ENCODE results near the gene NPTX2. TPM values are rescaled to one million over a fixed set of nuclear protein-coding genes. Genes with fewer than 3 reads are reported as not detected.

NPTX2 gene
- polyA plus RNA-seq, 1 donor from 2014 or later: 0.98 TPM

- Histone ChIP-seq H2AFZ (ENCODE audit: low read depth, low read length) (no peak overlapping the region), H3K9me3 (ENCODE audit: low read length) (no peaks in the 10 kb centered on the region), H3K9me2 (ENCODE audit: insufficient read depth, low read length) (no peaks in the 10 kb centered on the region), H4K20me1 (ENCODE audit: insufficient read depth) (no peaks in the 10 kb centered on the region), H3K4me3 (ENCODE audit: low read length) (no peak overlapping the region), H3K27me3 (ENCODE audit: insufficient read depth, low read depth, low read length) (no peaks in the 10 kb centered on the region), H3K36me3 (ENCODE audit: insufficient read depth, low read length) (no peaks in the 10 kb centered on the region), H3K9ac (ENCODE audit: low read length) (no peak overlapping the region), H3K79me2 (replicated peaks; ENCODE audit: insufficient read depth, low read length) (no peaks in the 10 kb centered on the region), H3K4me2 (ENCODE audit: low read length) (no peak overlapping the region), H3F3A (ENCODE audit: insufficient read depth, low read length, poor library complexity, severe bottlenecking) (no peaks in the 10 kb centered on the region), H3K27ac (ENCODE audit: low read length) (no peak overlapping the region)
- TF ChIP-seq, protein P1, sequence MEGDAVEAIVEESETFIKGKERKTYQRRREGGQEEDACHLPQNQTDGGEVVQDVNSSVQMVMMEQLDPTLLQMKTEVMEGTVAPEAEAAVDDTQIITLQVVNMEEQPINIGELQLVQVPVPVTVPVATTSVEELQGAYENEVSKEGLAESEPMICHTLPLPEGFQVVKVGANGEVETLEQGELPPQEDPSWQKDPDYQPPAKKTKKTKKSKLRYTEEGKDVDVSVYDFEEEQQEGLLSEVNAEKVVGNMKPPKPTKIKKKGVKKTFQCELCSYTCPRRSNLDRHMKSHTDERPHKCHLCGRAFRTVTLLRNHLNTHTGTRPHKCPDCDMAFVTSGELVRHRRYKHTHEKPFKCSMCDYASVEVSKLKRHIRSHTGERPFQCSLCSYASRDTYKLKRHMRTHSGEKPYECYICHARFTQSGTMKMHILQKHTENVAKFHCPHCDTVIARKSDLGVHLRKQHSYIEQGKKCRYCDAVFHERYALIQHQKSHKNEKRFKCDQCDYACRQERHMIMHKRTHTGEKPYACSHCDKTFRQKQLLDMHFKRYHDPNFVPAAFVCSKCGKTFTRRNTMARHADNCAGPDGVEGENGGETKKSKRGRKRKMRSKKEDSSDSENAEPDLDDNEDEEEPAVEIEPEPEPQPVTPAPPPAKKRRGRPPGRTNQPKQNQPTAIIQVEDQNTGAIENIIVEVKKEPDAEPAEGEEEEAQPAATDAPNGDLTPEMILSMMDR (IDR thresholded peaks at IDR 0.05; ENCODE audit: poor library complexity, severe bottlenecking): no peak
- TF ChIP-seq RAD21 (conservative IDR thresholded peaks at IDR 0.05): no peak
These were observed 23.3 kb downstream of the NPTX2 start for GRCh38 chr7:98640375-98640774.

- H3K9me2 ChIP-seq (ENCODE audit: insufficient read depth, low read length): no peaks in the 10 kb centered on the region
- no peak for TF ChIP-seq POLR2AphosphoS5 (IDR thresholded peaks at IDR 0.05)
- TF ChIP-seq EP300 (conservative IDR thresholded peaks at IDR 0.05; ENCODE audit: poor library complexity, severe bottlenecking): no peak
- no peak for TF ChIP-seq SMC3 (conservative IDR thresholded peaks at IDR 0.05; ENCODE audit: poor library complexity)
- TF ChIP-seq TAF1 (IDR thresholded peaks at IDR 0.05; ENCODE audit: low read depth): no peak
- TF ChIP-seq EZH2 (IDR thresholded peaks at IDR 0.05; ENCODE audit: borderline replicate concordance, insufficient read depth, low read length, poor library complexity, severe bottlenecking): no peak
- no peak for TF ChIP-seq MXI1 (conservative IDR thresholded peaks at IDR 0.05; ENCODE audit: poor library complexity, severe bottlenecking)
- TF ChIP-seq, protein P1 (IDR thresholded peaks at IDR 0.05; ENCODE audit: poor library complexity, severe bottlenecking): no peak
- TF ChIP-seq, protein P2, sequence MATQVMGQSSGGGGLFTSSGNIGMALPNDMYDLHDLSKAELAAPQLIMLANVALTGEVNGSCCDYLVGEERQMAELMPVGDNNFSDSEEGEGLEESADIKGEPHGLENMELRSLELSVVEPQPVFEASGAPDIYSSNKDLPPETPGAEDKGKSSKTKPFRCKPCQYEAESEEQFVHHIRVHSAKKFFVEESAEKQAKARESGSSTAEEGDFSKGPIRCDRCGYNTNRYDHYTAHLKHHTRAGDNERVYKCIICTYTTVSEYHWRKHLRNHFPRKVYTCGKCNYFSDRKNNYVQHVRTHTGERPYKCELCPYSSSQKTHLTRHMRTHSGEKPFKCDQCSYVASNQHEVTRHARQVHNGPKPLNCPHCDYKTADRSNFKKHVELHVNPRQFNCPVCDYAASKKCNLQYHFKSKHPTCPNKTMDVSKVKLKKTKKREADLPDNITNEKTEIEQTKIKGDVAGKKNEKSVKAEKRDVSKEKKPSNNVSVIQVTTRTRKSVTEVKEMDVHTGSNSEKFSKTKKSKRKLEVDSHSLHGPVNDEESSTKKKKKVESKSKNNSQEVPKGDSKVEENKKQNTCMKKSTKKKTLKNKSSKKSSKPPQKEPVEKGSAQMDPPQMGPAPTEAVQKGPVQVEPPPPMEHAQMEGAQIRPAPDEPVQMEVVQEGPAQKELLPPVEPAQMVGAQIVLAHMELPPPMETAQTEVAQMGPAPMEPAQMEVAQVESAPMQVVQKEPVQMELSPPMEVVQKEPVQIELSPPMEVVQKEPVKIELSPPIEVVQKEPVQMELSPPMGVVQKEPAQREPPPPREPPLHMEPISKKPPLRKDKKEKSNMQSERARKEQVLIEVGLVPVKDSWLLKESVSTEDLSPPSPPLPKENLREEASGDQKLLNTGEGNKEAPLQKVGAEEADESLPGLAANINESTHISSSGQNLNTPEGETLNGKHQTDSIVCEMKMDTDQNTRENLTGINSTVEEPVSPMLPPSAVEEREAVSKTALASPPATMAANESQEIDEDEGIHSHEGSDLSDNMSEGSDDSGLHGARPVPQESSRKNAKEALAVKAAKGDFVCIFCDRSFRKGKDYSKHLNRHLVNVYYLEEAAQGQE (IDR thresholded peaks at IDR 0.05; ENCODE audit: borderline replicate concordance): no peak
- TF ChIP-seq RAD21 (conservative IDR thresholded peaks at IDR 0.05): no peak
- H3K4me2 ChIP-seq (ENCODE audit: low read length): no peak overlapping the region
- H3F3A ChIP-seq (ENCODE audit: insufficient read depth, low read length, poor library complexity, severe bottlenecking): no peaks in the 10 kb centered on the region
- no peak overlapping the region for H3K27ac ChIP-seq (ENCODE audit: low read length)
- no peaks in the 10 kb centered on the region for H3K36me3 ChIP-seq (ENCODE audit: insufficient read depth, low read length)
- no peaks in the 10 kb centered on the region for H4K20me1 ChIP-seq (ENCODE audit: insufficient read depth)
- no peaks in the 10 kb centered on the region for H3K9me3 ChIP-seq (ENCODE audit: low read length)
- H3K27me3 ChIP-seq (ENCODE audit: insufficient read depth, low read depth, low read length): no peaks in the 10 kb centered on the region
- H3K79me2 ChIP-seq (replicated peaks; ENCODE audit: insufficient read depth, low read length): no peaks in the 10 kb centered on the region
- H3K9ac ChIP-seq (ENCODE audit: low read length): no peak overlapping the region
- no peak overlapping the region for H2AFZ ChIP-seq (ENCODE audit: low read depth, low read length)
- no peak overlapping the region for H3K4me3 ChIP-seq (ENCODE audit: low read length)
These were observed 24.8 kb downstream of the NPTX2 start for GRCh38 chr7:98641646-98642500.
